HG03175 (cell line): ENCODE results near the gene UBE4B.

Source experiments
- ATAC-seq: cut with Tn5 transposase; IDR thresholded peaks from one replicate; pipeline ENCODE4 v1.9.1; 2021; ENCODE audit warnings: mild to moderate bottlenecking, moderate library complexity; ENCODE audit not compliant: unreplicated experiment

UBE4B gene

DNA sequence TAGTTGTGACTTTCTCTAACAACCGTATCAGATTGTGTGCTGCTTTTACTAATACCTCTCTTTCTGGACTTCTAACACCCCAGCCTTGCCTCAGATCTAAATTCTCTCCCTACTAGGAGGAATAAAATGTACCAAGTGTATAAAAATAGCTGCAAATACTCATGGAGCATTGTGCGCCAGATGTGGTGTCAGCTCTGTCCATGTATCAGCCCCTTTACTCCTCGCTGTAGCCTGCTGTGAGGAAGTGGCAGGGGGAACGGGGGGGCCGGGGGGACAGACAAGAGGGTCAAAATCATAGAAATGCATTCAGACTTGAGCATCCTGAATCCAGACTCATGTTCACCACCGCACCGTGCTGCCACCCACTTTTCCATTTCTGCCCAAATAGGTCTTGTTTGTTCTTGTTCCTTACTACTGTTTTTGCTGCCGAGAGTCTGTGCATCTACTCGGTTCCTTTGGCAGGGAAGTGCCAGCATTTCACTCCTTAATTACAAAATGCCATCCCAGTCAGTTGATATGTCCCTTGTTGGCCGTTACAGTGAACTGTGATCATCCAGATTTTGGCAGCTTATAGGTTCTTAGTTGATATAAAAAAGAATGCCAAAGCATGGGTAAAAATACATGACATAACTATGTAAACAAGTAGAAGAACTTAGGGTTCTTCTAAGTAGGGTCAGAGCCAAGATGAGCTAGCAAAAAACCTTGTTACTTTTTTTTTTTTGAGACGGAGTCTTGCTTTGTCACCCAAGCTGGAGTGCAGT, 76.4 kb downstream of the UBE4B start:
- no peak for ATAC-seq

DNA sequence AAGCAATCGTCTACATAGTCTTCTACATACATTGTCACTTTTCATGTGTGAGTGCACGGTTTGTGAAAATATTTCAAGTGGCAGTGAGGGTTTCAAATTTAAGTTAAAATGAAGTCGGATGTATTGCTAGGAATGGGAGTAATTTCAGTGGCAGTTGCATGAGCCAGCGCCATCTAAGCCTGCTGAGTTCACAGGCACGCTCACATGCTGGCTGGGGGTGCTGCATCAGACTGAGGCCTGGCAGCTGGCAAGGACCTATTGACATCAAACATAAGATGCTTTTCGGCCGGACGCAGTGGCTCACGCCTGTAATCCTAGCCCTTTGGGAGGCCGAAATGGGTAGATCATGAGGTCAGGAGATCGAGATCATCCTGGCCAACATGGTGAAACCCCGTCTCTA, 80.7 kb downstream of the UBE4B start:
- ATAC-seq: no peak

DNA sequence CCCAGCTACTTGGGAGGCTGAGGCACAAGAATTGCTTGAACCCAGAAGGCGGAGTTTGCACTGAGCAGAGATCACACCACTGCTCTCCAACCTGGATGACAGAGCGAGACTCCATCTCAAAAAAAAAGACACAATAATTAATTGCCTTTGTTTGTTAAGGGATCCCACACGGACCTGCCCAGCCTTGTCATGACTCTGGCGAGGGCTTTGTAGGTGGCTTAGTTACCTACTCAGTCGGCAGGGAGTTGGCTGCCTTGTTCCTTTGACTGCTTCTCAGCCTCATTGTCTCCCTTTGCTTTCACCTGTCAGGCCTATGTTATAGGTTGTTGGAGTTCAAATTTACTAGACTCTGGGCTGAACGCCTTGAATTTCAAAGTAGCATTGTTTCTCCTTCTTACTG, 82.0 kb downstream of the UBE4B start:
- ATAC-seq: no peak

GRCh38 chr1:10117132-10117531, 84.4 kb downstream of the UBE4B start:
- no peak for ATAC-seq

- no peak for ATAC-seq
Measured at GRCh38 chr1:10117865-10118264, 85.1 kb downstream of the UBE4B start.

- ATAC-seq: no peak
Measured at GRCh38 chr1:10121688-10122087, 88.9 kb downstream of the UBE4B start.

GRCh38 chr1:10122926-10123325, 90.2 kb downstream of the UBE4B start:
- ATAC-seq: no peak

DNA sequence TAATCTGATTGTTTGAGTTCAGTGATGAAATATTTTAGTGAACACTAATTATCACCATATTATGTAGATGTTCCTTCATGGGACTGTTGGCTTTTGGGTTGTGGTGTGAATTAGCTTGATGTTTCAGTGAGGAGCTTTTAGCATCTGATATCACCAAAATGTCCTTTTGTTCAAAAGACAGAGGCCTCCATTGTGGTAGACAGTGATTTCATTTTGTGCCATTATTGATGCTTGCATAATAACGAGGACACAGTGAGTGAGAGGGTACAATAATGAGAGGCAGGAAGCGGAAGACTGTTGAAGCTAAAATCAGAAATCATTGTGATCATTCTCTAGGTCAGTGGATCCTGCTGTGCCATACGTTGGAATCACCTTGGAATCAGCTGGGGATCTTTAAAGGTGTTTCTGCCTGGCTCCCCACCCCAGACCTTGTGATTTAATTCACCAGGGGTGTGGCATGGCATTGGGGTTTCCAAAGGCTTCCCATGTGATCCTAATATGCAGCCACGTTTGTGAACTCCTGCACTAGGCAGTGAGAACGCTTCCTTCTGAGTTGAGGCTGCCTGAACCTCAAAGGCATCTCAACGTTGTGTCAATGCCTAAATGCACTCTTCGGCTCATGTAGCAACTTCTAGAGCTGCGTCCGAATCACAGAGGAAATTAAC, 95.5 kb downstream of the UBE4B start:
- no peak for ATAC-seq

- no peak for ATAC-seq
Measured at GRCh38 chr1:10132316-10132715, 99.6 kb downstream of the UBE4B start.

GRCh38 chr1:10132852-10133251, 100.1 kb downstream of the UBE4B start:
- ATAC-seq: no peak

DNA sequence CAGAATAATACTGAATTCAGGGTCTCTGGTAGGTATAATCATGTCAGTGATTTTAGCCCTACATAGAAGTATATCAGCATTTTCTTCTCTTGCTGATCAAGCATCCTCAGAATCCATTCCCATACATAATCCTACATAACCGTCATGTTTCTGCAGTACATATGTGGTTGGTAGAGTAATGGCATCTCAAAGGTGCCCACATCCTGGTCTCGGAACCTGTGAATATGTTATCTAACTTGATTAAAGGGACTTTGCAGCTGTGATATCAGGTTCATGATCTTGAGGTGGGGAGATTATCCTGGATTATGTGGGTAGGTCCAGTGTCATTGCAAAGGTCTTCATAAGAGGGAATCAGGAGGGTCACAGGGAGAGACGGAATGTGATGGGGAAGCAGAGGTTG, 108.2 kb downstream of the UBE4B start:
- ATAC-seq: no peak

DNA sequence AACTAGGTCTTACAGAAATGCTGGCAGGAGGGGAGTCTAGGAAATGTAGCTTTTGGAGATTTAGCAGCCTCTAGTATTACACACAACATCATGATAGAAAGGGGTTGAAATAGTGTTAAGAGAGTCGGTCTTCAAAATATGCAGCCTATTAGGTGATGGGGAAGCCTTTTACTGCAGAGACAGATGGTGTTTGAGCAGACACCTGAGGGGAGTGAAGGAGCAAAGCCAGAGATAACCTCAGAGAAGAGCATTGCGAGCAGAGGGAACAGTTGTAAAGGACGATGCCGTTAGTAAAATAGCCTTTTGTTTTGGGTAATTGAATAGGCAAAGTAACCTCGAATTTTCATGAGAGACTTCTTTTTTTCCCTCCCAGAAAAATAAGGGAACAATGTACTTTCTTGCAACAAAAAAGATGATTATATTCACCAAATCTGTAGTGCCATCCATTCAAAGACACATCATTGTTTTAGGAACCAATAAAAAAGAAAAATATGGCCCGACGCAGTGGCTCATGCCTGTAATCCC, 111.3 kb downstream of the UBE4B start:
- ATAC-seq: no peak

DNA sequence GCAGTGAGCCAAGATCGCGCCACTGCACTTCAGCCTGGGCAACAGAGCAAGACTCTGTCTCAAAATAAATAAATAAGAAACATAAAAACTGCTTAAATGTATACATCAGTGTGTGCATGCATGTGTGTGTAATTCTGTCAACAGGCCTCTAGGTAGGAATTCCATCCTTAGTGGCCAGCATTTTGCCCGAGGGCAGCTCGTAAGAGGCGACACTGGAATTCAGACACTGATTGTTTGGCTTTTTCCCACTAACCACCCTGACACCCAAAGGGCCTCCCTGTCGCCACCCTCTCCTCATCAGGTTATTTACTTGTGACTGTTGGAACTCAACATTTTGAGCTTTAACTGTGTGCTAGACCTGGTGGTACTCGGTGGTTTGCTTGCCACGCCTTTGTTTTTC, 113.6 kb downstream of the UBE4B start:
- ATAC-seq: no peak

DNA sequence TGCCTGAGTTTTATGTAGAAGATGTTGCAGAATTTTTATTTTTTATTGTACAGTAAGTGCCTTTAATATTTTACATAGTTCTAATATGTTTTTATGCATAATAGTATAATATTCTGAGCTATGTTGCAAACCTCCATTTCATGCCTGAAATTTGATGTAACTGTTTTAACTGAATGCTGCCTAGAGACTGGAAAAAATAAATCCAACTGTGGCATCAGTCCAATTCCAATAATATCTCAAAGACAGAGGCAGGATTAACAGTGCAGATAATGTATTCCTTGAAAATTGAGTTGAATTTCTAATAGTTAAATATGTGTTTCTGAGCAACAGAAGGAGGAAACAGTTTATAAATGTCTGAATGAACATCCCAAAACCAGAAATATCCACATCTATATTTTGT, 116.5 kb downstream of the UBE4B start:
- ATAC-seq: no peak

DNA sequence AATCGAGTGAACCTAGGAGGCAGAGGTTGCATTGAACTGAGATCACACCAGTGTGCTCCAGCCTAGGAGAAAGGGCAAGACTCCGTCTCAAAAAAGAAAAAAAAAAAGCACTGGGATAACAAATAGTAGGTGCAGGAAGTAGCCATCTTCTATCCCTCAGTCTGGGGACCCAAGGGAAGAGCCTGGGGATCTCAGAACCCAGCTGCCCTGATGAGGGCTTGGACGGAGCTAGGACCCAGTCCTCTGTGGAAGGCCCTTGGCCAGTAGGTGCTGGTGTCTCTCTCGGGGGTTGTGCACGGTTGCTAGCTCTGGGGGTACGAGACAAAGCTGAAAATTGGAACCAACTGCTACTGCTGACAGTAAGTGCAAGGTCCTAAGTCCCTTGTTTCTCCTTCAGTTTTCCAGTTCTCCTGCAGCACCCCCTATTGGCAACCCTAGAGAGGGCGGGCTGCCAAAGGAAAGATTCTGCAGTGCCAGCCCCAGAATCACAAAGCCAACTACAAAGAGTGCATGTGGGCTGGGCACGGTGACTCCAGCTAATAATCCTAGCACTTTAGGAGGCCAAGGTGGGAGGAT, 120.0 kb downstream of the UBE4B start:
- ATAC-seq: no peak

DNA sequence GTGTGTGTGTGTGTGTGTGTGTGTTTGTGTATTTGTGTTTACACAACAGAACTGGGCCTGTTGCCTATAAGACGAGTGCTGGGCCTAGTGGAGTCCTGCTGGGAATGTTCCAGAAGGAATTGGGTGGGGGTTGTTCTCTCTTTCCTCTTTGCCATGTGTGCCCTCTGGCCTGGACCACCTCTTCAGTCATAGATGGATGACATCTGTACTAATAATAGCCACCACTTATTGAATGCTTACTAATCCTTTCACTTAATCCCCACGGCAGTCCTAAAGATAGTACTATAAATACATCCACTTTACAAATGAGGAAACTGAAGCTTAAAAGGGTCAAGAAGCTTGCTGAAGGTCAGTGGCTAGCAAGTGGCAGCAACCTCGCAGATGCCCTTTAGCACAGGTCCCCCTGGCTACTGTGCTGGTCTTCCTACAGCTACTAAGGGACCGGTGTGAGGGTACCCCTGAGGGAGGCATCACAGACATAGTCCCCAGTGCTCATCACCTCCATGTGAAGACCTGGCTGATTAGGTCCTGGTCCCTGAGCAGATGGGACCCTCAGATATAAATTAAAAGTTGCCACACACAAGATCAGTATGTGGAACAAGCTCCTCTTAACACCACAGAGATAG, 122.4 kb downstream of the UBE4B start:
- ATAC-seq: no peak

DNA sequence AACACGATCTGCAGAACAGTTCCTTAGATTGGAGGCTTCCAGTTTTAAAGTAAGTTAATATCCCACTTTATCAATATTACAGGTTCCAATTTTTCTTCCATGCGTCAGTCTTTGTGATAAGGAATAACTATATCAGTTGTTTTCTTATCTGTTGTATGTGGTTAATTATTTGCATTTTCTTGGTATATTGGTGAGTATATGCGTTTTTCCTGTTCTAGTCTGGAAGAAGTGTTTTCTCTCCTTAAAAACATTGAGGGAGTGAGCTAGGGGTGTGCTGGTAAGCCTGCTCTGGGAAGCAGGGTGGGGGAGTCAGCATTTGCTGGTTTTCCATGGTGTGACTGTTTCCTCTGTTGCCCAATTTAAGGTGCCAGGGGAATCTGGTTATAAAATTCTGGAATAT, 127.4 kb downstream of the UBE4B start:
- ATAC-seq: no peak

DNA sequence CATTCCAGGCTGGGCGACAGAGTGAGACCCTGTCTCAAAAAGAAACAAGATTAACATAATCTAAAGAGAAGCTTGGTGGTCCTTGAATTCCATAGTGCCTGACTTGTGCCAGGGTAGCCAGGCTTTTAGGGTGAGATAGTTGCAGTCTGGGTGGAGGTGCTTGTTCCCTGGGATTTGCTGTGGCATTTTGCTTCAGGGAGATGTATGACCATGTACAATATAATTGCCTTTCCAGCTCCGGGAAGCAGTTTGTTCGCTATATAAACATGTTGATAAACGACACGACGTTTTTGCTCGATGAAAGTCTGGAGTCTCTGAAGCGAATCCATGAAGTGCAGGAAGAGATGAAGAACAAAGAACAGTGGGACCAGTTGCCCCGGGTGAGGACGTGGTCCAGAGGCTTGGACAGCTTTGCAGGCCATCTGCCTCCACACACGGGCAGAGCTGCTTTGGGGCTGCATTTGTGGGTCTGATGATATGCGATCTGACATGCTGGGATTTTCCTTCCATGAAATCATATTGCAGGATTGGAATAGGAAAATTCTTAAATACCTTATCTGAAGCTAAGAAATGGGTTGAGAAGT, 128.2 kb downstream of the UBE4B start:
- ATAC-seq: no peak

DNA sequence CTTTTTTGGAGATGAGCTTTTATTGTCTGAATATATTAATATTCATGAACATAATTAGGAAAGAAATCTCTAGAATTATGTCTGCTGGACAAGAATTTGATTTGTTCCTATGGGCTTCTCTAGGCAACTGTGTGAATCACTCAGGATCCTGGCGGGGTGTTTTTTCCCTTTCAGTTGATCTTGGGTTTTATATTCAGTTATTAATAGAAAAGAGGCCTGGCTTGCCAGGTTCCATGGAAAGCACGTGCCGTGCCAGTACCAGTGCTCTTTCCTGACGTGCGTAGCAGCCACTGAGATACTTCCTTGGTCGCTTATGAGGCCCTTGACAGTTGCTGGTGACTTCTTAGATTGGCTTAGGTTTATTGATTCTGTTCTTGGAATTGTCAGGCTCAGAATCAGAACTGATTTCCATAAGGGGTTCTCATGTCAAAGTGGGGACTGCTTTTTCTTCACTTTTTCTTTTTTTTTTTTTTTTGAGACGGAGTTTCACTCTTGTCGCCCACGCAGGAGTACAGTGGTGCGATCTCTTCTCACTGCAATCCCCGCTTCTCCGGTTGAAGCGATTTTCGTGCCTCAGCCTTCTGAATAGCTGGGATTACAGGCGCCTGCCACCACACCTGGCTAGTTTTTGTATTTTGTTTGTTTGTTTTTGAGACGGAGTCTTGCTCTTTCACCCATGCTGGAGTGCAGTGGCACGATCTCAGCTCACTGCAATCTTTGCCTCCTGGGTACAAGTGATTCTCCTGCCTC, 129.0 kb downstream of the UBE4B start:
- ATAC-seq: no peak

GRCh38 chr1:10168912-10169514, 136.3 kb downstream of the UBE4B start:
- ATAC-seq: no peak
